Keratinocyte (primary cell): Measurements from ENCODE around the gene MEX3B. TPM values are rescaled to one million over a fixed set of nuclear protein-coding genes. Genes with fewer than 3 reads are reported as not detected.

Source experiments
- DNase-seq: peaks from one replicate; pipeline ENCODE4 v3.0.0-alpha.2; 2011; ENCODE audit warnings: low read depth, missing footprints, low spot score
- FAIRE-seq: peaks from 2 replicates; lab custom pipeline; 2011; peaks lifted over from hg19 to GRCh38; lab: Jason Lieb, UNC
- H2AFZ ChIP-seq: 2 replicates; pipeline ENCODE4 v1.6.0; 2012; ENCODE audit warnings: low read length, control low read depth, inconsistent platforms; ENCODE audit not compliant: control insufficient read depth
- H3K27ac ChIP-seq: 2 replicates; pipeline ENCODE4 v1.5.1; 2011; ENCODE audit warnings: low read length; ENCODE audit not compliant: control insufficient read depth, insufficient read depth
- H3K27me3 ChIP-seq: 3 replicates; pipeline ENCODE4 v1.6.0; 2011; ENCODE audit warnings: low read length; ENCODE audit not compliant: control insufficient read depth, insufficient read depth; ENCODE audit errors: extremely low read depth
- H3K36me3 ChIP-seq, 2 experiments: 2 replicates in 1 of 2; 3 replicates in 1 of 2; pipeline ENCODE4 v1.5.1; 2011; ENCODE audit warnings: low read length in 2 of 2, mild to moderate bottlenecking in 1 of 2; ENCODE audit not compliant: control insufficient read depth in 2 of 2, insufficient read depth in 2 of 2; ENCODE audit errors: extremely low read depth in 1 of 2
- H3K4me1 ChIP-seq: 3 replicates; pipeline ENCODE4 v1.5.1; 2011; ENCODE audit warnings: low read length; ENCODE audit not compliant: control insufficient read depth, insufficient read depth; ENCODE audit errors: extremely low read depth
- H3K4me2 ChIP-seq: 3 replicates; pipeline ENCODE4 v1.6.0; 2011; ENCODE audit warnings: low read depth, low read length; ENCODE audit not compliant: control insufficient read depth, insufficient read depth; ENCODE audit errors: extremely low read depth
- H3K4me3 ChIP-seq, 3 experiments: fragments of 200-600 bp in 1 of 3; sonication (generic) in 1 of 3; 2 replicates in 2 of 3; 3 replicates in 1 of 3; pipeline ENCODE4 v1.5.1; 2011 to 2016; ENCODE audit warnings: low read length in 3 of 3, mild to moderate bottlenecking in 3 of 3, control low read depth in 2 of 3, inconsistent platforms in 1 of 3, low read depth in 1 of 3, mixed read lengths in 1 of 3, mixed run types in 1 of 3, moderate library complexity in 1 of 3; ENCODE audit not compliant: control insufficient read depth in 2 of 3, insufficient read depth in 2 of 3; ENCODE audit errors: extremely low read depth in 1 of 3
- H3K79me2 ChIP-seq: 2 replicates; pipeline ENCODE4 v1.6.0; 2012; ENCODE audit warnings: low read length; ENCODE audit not compliant: control insufficient read depth, insufficient read depth
- H3K9ac ChIP-seq: 3 replicates; pipeline ENCODE4 v1.6.0; 2011; ENCODE audit warnings: low read length; ENCODE audit not compliant: control insufficient read depth, insufficient read depth; ENCODE audit errors: extremely low read depth
- H3K9me1 ChIP-seq: 3 replicates; pipeline ENCODE4 v1.6.0; 2011; ENCODE audit warnings: low read length; ENCODE audit not compliant: control insufficient read depth, insufficient read depth; ENCODE audit errors: extremely low read depth
- H3K9me3 ChIP-seq: 2 replicates; pipeline ENCODE4 v1.5.1; 2012; ENCODE audit warnings: low read depth, low read length; ENCODE audit not compliant: control insufficient read depth
- H4K20me1 ChIP-seq: 3 replicates; pipeline ENCODE4 v1.6.0; 2011; ENCODE audit warnings: low read length; ENCODE audit not compliant: control insufficient read depth, insufficient read depth; ENCODE audit errors: extremely low read depth
- CTCF ChIP-seq, 3 experiments: IDR thresholded peaks in 1 of 3; conservative IDR thresholded peaks in 1 of 3; optimal IDR thresholded peaks in 1 of 3; 2 replicates in 2 of 3; 3 replicates in 1 of 3; pipeline versions ENCODE3 to v1.5.1; 2011; ENCODE audit warnings: low read length in 3 of 3, mild to moderate bottlenecking in 3 of 3, moderate library complexity in 2 of 3, control low read depth in 1 of 3, inconsistent platforms in 1 of 3; ENCODE audit not compliant: insufficient read depth in 2 of 3; ENCODE audit errors: extremely low read depth in 1 of 3
- EZH2 ChIP-seq: IDR thresholded peaks from one replicate; pipeline ENCODE4 v1.6.1; 2012; ENCODE audit warnings: inconsistent platforms, mild to moderate bottlenecking, low read length, moderate library complexity
- dilution Hi-C: fragments of 300-500 bp; cut with MboI; formaldehyde crosslinking; loops from one replicate; pipeline ENCODE4 v1.7.0; 2020; ENCODE audit warnings: low sequenced_read_pairs; ENCODE audit not compliant: extremely low pct_ligation_motif_present
- polyA plus RNA-seq, 5 experiments: library from polyadenylated mRNA; depleted of rRNA in 3 of 5; stranded (reverse) in 3 of 5; stranded (forward) in 1 of 5; unstranded in 1 of 5; fragments of >200 nt; gene quantifications; 1 replicate in 1 of 5; 2 replicates in 3 of 5; 3 replicates in 1 of 5; pipeline versions ENCODE4 v1.2.1 to v1.2.3, GENCODE V29; 2011 to 2012; ENCODE audit warnings: missing spikeins in 2 of 5, low read depth in 1 of 5, low replicate concordance in 1 of 5

Gene MEX3B
- polyA plus RNA-seq, 1 donor (not counting 4 experiments of a cell fraction or from before 2014, with no cell fraction given), result 0.16 TPM

- no peaks in the 10 kb centered on the region for H3K9me3 ChIP-seq
- peaks cover 38% of the 10 kb centered on the region for H3K27me3 ChIP-seq
- no peaks in the 10 kb centered on the region for H4K20me1 ChIP-seq
- H3K27ac ChIP-seq, result no peak overlapping the region
- H2AFZ ChIP-seq, result peak overlapping the region; percentile 73
- no peak for DNase-seq
- H3K4me1 ChIP-seq, result peaks cover 10% of the 10 kb centered on the region
- no peaks in the 10 kb centered on the region for H3K36me3 ChIP-seq
- no peak overlapping the region for H3K9ac ChIP-seq
- peaks cover 2% of the 10 kb centered on the region for H3K9me1 ChIP-seq
- TF ChIP-seq CTCF (optimal IDR thresholded peaks at IDR 0.05 in 1 of 3, IDR thresholded peaks at IDR 0.05 in 1 of 3, conservative IDR thresholded peaks at IDR 0.05 in 1 of 3; ENCODE audit: extremely low read depth in 1 of 3, insufficient read depth in 2 of 3, low read length in 3 of 3) (no peak), EZH2 (no peak)
- dilution Hi-C loops, result no loop called here
- no peak for FAIRE-seq
- peak overlapping the region; percentile 51 to 72 (median 65) for H3K4me3 ChIP-seq
- H3K79me2 ChIP-seq, result no peaks in the 10 kb centered on the region
- peak overlapping the region; percentile 85 for H3K4me2 ChIP-seq
These were observed 1.9 kb downstream of the MEX3B start for GRCh38 chr15:82043796-82044372.

DNA sequence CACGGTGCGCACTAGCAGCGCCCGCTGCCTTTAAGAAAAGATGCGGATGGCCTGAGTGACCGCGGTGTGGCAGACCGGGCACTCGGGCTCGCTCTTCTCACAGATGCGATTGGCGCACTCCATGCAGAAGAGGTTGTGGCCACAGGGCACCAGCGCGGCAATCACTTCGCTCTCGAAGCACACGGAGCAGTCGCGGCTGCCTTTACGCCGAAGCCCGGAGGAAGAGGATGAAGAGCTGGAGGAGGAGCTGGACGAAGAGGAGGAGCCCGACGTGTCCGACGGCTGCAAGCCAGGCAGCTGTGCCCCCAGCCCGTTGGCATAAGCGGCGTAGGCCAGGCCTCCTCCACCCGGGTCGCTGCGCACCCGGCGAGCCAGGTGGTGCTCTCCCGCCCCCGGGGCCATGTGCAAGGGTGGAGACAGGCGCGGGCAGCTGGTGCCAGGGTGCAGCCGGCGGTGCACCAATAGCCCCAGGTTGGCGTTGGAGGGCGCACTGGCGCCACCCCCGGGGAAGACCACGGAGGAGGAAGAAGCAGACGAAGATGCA lies 2.6 kb downstream of the MEX3B start:
- H3K36me3 ChIP-seq, result no peaks in the 10 kb centered on the region
- DNase-seq (no peak), FAIRE-seq (no peak)
- no peaks in the 10 kb centered on the region for H3K79me2 ChIP-seq
- dilution Hi-C loops, result no loop called here
- no peaks in the 10 kb centered on the region for H4K20me1 ChIP-seq
- H3K9me3 ChIP-seq, result no peaks in the 10 kb centered on the region
- H3K4me1 ChIP-seq, result peaks cover 10% of the 10 kb centered on the region
- TF ChIP-seq CTCF (optimal IDR thresholded peaks at IDR 0.05 in 1 of 3, IDR thresholded peaks at IDR 0.05 in 1 of 3, conservative IDR thresholded peaks at IDR 0.05 in 1 of 3; ENCODE audit: extremely low read depth in 1 of 3, insufficient read depth in 2 of 3, low read length in 3 of 3) (no peak), EZH2 (no peak)
- no peak overlapping the region for H3K27ac ChIP-seq
- no peak overlapping the region for H3K4me3 ChIP-seq
- H3K9me1 ChIP-seq, result peaks cover 2% of the 10 kb centered on the region
- no peak overlapping the region for H2AFZ ChIP-seq
- H3K4me2 ChIP-seq, result no peak overlapping the region
- H3K9ac ChIP-seq, result no peak overlapping the region
- H3K27me3 ChIP-seq, result peaks cover 33% of the 10 kb centered on the region
